OCI-LY3 (cell line): Measurements from ENCODE around the gene PPP2CA.
A peak's percentile ranks its signal among the peaks of the same experiment; 100 is the strongest.

Experiments used
- H2AFZ ChIP-seq: fragments of 200-600, 300-600 bp; shearing (Covaris generic); 2 replicates; pipeline ENCODE4 v1.6.0; 2014; ENCODE audit warnings: antibody characterized with exemption, low read depth, low read length
- H3K27ac ChIP-seq: fragments of 200-600, 300-600 bp; sonication (generic); 2 replicates; pipeline ENCODE4 v1.5.1; 2014; ENCODE audit warnings: mild to moderate bottlenecking, low read length, moderate library complexity, mixed read lengths
- H3K27me3 ChIP-seq: fragments of 200-600, 300-600 bp; sonication (generic); 2 replicates; pipeline ENCODE4 v1.6.1; 2014; ENCODE audit warnings: low read depth, low read length, mixed read lengths
- H3K36me3 ChIP-seq: fragments of 200-600, 300-600 bp; sonication (generic); replicated peaks from 2 replicates; pipeline ENCODE3; 2014; ENCODE audit warnings: low read depth, low read length, mixed read lengths
- H3K4me1 ChIP-seq: fragments of 300-600, 200-600 bp; sonication (generic); 2 replicates; pipeline ENCODE4 v1.6.1; 2014; ENCODE audit warnings: low read length, mixed read lengths
- H3K4me2 ChIP-seq: fragments of 200-600, 300-600 bp; sonication (generic); 2 replicates; pipeline ENCODE4 v1.6.1; 2014; ENCODE audit warnings: low read length, mixed read lengths
- H3K4me3 ChIP-seq: fragments of 300-600, 200-600 bp; sonication (generic); 2 replicates; pipeline ENCODE4 v1.5.1; 2014; ENCODE audit warnings: antibody characterized with exemption, mild to moderate bottlenecking, low read length, moderate library complexity
- H3K79me2 ChIP-seq: fragments of 300-600, 200-600 bp; shearing (Covaris generic); 2 replicates; pipeline ENCODE4 v1.6.1; 2014; ENCODE audit warnings: mild to moderate bottlenecking, low read length, mixed read lengths
- H3K9ac ChIP-seq: fragments of 300-600, 200-600 bp; shearing (Covaris generic); 2 replicates; pipeline ENCODE4 v1.6.0; 2014; ENCODE audit warnings: mild to moderate bottlenecking, low read length, moderate library complexity
- H3K9me3 ChIP-seq: fragments of 200-600, 300-600 bp; shearing (Covaris generic); 2 replicates; pipeline ENCODE4 v1.6.1; 2014; ENCODE audit warnings: low read length, mixed read lengths; ENCODE audit not compliant: insufficient read depth
- H4K20me1 ChIP-seq: fragments of 200-600, 300-600 bp; sonication (generic); 2 replicates; pipeline ENCODE4 v1.6.1; 2016; ENCODE audit warnings: low read length, mixed read lengths; ENCODE audit not compliant: insufficient read depth
- CTCF ChIP-seq: fragments of 200-600, 300-600 bp; sonication (generic); IDR thresholded peaks from 2 replicates; pipeline ENCODE4 v1.5.1; 2014; ENCODE audit warnings: antibody characterized with exemption, low read length, low read depth
- EZH2phosphoT487 ChIP-seq: fragments of 200-600 bp; shearing (Covaris generic); IDR thresholded peaks from 2 replicates; pipeline ENCODE4 v1.6.1; 2018; ENCODE audit warnings: antibody characterized with exemption, mixed run types, low read depth

The PPP2CA gene

GRCh38 chr5:134228624-134229023 lies 2.8 kb upstream of the PPP2CA start:
- TF ChIP-seq CTCF = no peak
- no peak for TF ChIP-seq EZH2phosphoT487
- Histone ChIP-seq H3K27me3 (no peaks in the 10 kb centered on the region), H3K4me3 (no peak overlapping the region), H4K20me1 (peaks cover 16% of the 10 kb centered on the region), H3K27ac (no peak overlapping the region), H3K4me2 (no peak overlapping the region), H3K9ac (no peak overlapping the region), H3K36me3 (peaks cover 4% of the 10 kb centered on the region), H3K4me1 (peaks cover 19% of the 10 kb centered on the region), H2AFZ (no peak overlapping the region), H3K79me2 (peaks cover 34% of the 10 kb centered on the region), H3K9me3 (no peaks in the 10 kb centered on the region)

- Histone ChIP-seq H3K4me1 (peaks cover 28% of the 10 kb centered on the region), H3K9me3 (no peaks in the 10 kb centered on the region), H3K9ac (no peak overlapping the region), H3K4me2 (no peak overlapping the region), H3K27ac (no peak overlapping the region), H3K79me2 (peaks cover 43% of the 10 kb centered on the region), H3K4me3 (no peak overlapping the region), H3K27me3 (no peaks in the 10 kb centered on the region), H3K36me3 (peaks cover 7% of the 10 kb centered on the region), H2AFZ (no peak overlapping the region), H4K20me1 (peaks cover 24% of the 10 kb centered on the region)
- TF ChIP-seq EZH2phosphoT487 = no peak
- no peak for TF ChIP-seq CTCF
These were observed 1.9 kb upstream of the PPP2CA start for GRCh38 chr5:134227776-134228175.

- H3K27me3 ChIP-seq = no peaks in the 10 kb centered on the region
- peaks cover 30% of the 10 kb centered on the region for H4K20me1 ChIP-seq
- no peak for TF ChIP-seq CTCF
- no peak for TF ChIP-seq EZH2phosphoT487
- no peak overlapping the region for H2AFZ ChIP-seq
- no peak overlapping the region for H3K27ac ChIP-seq
- peak overlapping the region; percentile 95 for H3K4me3 ChIP-seq
- no peaks in the 10 kb centered on the region for H3K9me3 ChIP-seq
- peaks cover 9% of the 10 kb centered on the region for H3K36me3 ChIP-seq
- H3K79me2 ChIP-seq = peaks cover 48% of the 10 kb centered on the region
- H3K4me1 ChIP-seq = peaks cover 33% of the 10 kb centered on the region
- peak overlapping the region; percentile 74 for H3K4me2 ChIP-seq
- H3K9ac ChIP-seq = peak overlapping the region; percentile 89
These were observed 1.4 kb upstream of the PPP2CA start for GRCh38 chr5:134227259-134227658.

- TF ChIP-seq CTCF (no peak), EZH2phosphoT487 (no peak)
- peaks cover 36% of the 10 kb centered on the region for H4K20me1 ChIP-seq
- H3K27me3 ChIP-seq = no peaks in the 10 kb centered on the region
- H3K36me3 ChIP-seq = peaks cover 11% of the 10 kb centered on the region
- peak overlapping the region; percentile 92 for H2AFZ ChIP-seq
- H3K79me2 ChIP-seq = peaks cover 54% of the 10 kb centered on the region
- H3K4me3 ChIP-seq = peak overlapping the region; percentile 95
- peaks cover 37% of the 10 kb centered on the region for H3K4me1 ChIP-seq
- no peaks in the 10 kb centered on the region for H3K9me3 ChIP-seq
- peak overlapping the region; percentile 80 for H3K27ac ChIP-seq
- H3K9ac ChIP-seq = peak overlapping the region; percentile 89
- peak overlapping the region; percentile 74 for H3K4me2 ChIP-seq
These were observed 744 bp upstream of the PPP2CA start for GRCh38 chr5:134226441-134227192.
